Activated T-cell treated with anti-CD3 and anti-CD28 coated beads, Interleukin-2, amount 50 U/mL, for 4 hours (primary cell): Measurements from ENCODE around the gene PI4K2A. TPM values are rescaled to one million over a fixed set of nuclear protein-coding genes. Genes with fewer than 3 reads are reported as not detected.
A peak's percentile ranks its signal among the peaks of the same experiment; 100 is the strongest.
"Not testable (repeated sequence)": the region's sequence is repeated elsewhere in the genome, so short reads cannot be mapped to it uniquely, and the experiment has no call there.

Experiments used
- ATAC-seq, 2 donors: fragments of 200-7000 bp; cut with Tn5 transposase; one replicate each; pipeline ENCODE4 v1.10.0; 2021
- DNase-seq: peaks from one replicate; pipeline ENCODE4 v3.0.0-alpha.2; 2020
- H3K27me3 Mint-ChIP-seq: one replicate; pipeline ENCODE4 v1.8.0; 2021; ENCODE audit warnings: low read depth, mixed read lengths
- H3K36me3 Mint-ChIP-seq: one replicate; pipeline ENCODE4 v1.8.0; 2022; ENCODE audit warnings: mixed read lengths; ENCODE audit not compliant: insufficient read depth
- H3K4me1 Mint-ChIP-seq: one replicate; pipeline ENCODE4 v1.8.0; 2021; ENCODE audit warnings: low read depth, mixed read lengths
- H3K4me3 Mint-ChIP-seq: one replicate; pipeline ENCODE4 v1.8.0; 2021; ENCODE audit warnings: mild to moderate bottlenecking, moderate library complexity, mixed read lengths
- H3K9me3 Mint-ChIP-seq: one replicate; pipeline ENCODE4 v1.8.0; 2021; ENCODE audit warnings: mixed read lengths
- total RNA-seq, 3 donors: library from RNA; stranded (reverse); gene quantifications; one replicate each; pipeline ENCODE4 v1.2.1, GENCODE V29; 2021

PI4K2A gene
- total RNA-seq, 3 donors from 2014 or later, result 12.9 to 16.9 (median 15.7) TPM

DNA sequence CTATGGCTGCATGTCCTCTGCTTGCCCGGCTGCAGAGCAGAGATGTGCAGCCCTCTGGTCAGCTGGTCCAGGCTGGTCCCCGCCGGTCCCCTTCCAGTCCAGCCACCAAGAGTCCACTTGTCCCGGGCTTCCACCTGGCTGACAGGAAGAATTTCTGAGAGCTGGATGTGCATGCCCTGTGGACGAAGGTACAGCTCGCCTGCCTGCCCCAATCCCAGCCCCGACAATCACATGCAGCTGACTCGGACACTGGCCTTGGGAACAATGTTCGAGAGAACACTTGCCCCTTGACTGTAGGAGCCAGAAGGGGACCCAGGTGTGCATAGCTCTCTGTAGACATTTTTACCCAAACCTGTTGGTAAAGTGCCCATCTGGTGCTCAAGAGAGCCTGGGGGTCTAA is 34.8 kb downstream of the PI4K2A start:
- ATAC-seq (no peak), DNase-seq (no peak)
- Mint-ChIP-seq H3K4me3 (no peak overlapping the region), H3K36me3 (peaks cover 20% of the 10 kb centered on the region), H3K27me3 (no peaks in the 10 kb centered on the region), H3K4me1 (no peaks in the 10 kb centered on the region), H3K9me3 (no peaks in the 10 kb centered on the region)

DNA sequence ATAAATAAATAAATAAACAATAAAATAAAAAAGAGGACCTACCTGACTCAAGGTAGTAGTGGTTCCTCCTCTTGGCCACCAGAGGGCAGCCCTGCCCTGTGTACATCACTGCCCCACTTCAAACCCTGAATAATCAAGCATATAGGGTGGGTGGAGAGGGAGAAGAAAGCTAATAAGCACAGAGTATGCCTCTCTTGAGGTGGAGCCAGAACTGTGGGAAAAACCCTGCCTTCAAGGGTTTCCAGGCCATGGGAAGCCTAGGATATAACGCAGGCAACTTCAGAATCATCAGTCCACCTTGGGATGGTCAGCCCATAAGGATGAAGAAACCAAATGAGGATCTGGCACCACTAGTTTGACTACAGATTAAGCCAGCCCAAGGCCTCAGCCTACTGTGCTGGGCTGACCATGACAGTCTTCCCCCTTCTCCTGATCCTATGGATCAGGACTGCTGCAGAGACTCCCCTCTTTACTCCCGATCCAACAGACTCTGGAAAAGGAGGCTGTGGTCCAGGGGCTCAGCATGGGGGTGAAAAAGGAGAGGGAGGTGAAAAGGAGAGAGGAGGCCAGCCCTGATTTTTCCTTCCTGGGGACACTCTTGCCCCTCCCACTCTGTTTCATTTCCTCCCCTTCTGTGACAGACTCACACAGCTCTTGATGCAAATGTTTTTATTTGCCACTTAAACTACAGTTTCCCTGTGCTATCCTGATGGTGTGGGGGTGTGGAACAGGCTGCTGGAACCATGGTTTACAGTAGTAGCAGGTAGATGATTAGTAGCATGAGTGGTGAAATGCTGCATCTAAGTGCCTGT is 36.5 kb downstream of the PI4K2A start:
- Mint-ChIP-seq H3K9me3 (no peaks in the 10 kb centered on the region), H3K4me3 (no peak overlapping the region), H3K27me3 (no peaks in the 10 kb centered on the region), H3K36me3 (peaks cover 15% of the 10 kb centered on the region), H3K4me1 (no peaks in the 10 kb centered on the region)
- DNase-seq (peak; percentile 42), ATAC-seq (peak; percentile 80 to 85)

DNA sequence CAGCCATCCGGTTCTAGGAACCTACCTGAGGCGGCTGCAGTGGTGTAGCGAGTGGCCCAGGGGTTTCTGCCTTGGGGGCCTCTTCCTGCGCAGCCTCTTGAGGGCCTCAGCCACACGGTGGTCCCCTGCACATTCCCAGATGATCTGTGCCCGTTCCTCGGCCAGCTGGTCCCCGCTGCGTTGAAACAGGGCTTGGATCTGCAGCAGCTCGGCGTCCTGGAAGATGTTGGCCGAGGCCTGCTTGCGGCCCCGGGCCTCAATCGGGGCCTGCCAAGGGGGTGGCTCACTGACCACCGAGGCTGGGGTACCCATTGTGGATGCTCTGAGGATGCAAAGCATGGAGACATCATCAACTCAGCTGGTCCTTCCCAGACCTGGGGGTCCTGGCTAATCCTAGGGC is 39.1 kb downstream of the PI4K2A start:
- no peak for ATAC-seq
- H3K4me1 Mint-ChIP-seq, result no peaks in the 10 kb centered on the region
- no peak overlapping the region for H3K4me3 Mint-ChIP-seq
- peaks cover 4% of the 10 kb centered on the region for H3K36me3 Mint-ChIP-seq
- no peak for DNase-seq
- no peaks in the 10 kb centered on the region for H3K27me3 Mint-ChIP-seq
- no peaks in the 10 kb centered on the region for H3K9me3 Mint-ChIP-seq

DNA sequence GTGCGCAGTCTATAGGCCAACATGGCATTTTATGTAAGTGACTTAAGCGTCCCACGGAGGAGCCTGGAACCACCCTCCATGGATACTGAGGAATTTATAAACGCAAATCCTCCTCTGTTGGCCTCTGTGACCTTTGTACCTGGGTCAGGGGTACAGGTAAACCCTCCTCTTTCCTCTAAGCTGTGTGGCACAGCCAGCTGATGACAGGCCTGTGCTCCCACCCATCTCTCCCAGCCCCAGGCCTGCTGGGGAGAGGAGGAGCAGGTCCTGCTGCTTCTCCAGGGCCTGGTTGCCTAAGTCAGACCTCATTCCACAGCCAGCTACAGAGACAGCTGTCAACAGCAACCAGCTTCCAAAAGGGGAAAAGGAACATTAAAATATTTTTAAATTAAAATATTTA is 41.6 kb downstream of the PI4K2A start:
- H3K27me3 Mint-ChIP-seq, result no peaks in the 10 kb centered on the region
- H3K4me1 Mint-ChIP-seq, result peaks cover 2% of the 10 kb centered on the region
- H3K9me3 Mint-ChIP-seq, result no peaks in the 10 kb centered on the region
- no peaks in the 10 kb centered on the region for H3K36me3 Mint-ChIP-seq
- ATAC-seq (no peak), DNase-seq (no peak)
- H3K4me3 Mint-ChIP-seq, result no peak overlapping the region

DNA sequence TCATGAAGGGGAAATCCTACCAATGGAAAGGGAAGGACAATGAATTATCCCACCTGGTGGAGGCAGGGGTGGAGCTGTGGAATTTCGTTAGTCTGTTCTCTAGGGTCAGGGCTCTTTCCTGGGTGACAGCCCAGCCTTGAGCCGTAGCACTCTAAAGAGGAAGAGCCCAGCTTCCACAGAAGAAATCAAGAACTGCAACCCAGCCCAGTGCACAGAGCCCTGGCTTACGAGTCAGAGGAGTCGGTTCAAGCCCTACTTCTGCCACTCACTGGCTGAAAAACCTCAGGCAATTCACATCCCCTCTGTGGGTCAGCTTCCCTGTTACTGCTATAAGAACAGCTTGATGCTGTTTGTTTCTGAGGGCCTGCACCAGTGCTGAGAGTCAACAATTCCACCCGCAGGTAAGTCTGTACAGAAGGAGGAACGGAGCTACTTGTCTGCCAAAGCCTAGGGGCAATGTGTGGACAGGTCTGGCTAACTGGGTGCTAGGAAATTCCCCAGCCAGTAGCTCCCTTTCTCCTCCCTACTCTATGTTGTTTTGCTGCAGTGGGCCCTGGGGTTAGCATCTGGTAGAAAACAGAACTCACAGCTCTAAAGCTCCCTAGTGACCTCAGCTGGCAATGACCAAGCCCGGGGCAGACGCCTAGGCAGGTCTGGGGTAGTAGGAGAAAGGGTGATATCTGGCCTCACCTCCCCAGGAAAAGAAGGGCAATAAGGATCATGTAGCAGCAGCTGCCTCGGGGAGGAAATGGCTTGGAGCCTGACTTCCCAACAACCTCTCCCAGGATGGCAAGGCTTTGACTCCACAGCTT is 43.3 kb downstream of the PI4K2A start:
- H3K27me3 Mint-ChIP-seq, result no peaks in the 10 kb centered on the region
- peaks cover 9% of the 10 kb centered on the region for H3K4me1 Mint-ChIP-seq
- no peak overlapping the region for H3K4me3 Mint-ChIP-seq
- ATAC-seq (no peak), DNase-seq (no peak)
- H3K36me3 Mint-ChIP-seq, result no peaks in the 10 kb centered on the region
- H3K9me3 Mint-ChIP-seq, result no peaks in the 10 kb centered on the region

DNA sequence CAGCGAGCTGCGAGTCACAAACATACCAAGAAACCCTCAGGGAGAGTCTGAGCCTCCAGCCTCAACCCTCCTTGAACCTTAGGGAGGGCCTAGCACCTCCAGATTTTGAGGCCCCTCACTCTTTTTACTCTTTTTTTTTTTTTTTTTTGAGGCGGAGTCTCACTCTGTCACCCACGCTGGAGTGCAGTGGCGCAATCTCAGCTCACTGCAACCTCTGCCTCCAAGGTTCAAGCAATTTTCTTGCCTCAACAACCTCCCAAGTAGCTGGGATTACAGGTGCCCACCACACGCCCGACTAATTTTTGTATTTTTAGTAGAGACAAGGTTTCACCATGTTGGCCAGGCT is 43.9 kb downstream of the PI4K2A start:
- not testable (repeated sequence) for H3K27me3 Mint-ChIP-seq, ATAC-seq, H3K4me3 Mint-ChIP-seq, H3K36me3 Mint-ChIP-seq, H3K4me1 Mint-ChIP-seq, DNase-seq, H3K9me3 Mint-ChIP-seq

DNA sequence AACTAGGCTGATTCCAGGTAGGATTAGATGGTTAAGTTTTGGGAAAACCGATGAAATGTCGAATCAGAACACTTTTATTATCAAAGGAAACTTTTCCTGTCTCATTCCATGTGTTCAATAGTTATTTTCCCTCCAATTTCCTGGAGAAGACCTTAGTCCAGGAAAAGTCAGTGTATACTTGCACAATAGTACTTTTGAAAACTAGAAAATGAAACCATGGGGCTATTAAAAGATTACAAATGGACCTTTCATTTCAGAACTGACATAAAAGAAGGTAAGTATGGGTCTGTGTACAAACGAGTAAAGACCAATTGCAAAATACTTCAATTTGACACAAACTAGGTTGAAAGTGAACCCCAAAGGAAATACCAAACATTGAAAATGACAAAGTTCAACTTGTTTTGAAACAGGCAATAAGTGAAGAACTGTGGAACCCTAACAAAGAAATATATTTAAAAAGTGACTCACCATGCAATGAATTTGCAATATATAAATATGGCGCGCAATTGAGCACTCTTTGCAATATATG is 44.5 kb downstream of the PI4K2A start:
- Mint-ChIP-seq H3K36me3 (no peaks in the 10 kb centered on the region), H3K4me1 (peaks cover 9% of the 10 kb centered on the region), H3K9me3 (no peaks in the 10 kb centered on the region), H3K27me3 (no peaks in the 10 kb centered on the region), H3K4me3 (no peak overlapping the region)
- no peak for ATAC-seq
- no peak for DNase-seq

DNA sequence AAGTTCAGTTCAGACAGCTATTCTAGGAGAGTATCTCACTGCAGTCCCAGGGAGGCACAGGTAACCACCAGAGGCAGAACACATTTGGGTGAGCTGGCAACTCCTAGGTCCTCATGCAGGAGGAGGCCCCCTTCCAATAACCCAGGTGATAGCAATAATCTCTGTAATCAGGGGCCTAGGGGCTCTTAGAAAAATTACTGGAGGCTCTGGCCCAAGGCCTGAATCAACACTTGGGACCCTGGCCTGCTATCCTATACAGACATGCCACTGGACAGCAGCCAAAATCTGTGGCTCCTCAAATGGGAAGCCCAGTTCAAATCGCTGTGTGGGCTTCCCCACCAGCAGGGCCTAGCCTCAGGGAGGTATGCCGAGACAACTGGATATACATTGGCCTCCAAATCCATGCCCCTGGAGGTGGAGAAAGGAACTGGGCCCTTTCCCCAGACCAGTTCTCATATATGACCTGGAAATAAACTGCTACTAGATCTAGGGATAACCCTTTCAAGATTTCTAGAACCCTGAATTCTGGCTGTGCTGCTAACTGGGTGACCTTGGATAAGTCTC is 45.0 kb downstream of the PI4K2A start:
- DNase-seq (no peak), ATAC-seq (no peak)
- H3K9me3 Mint-ChIP-seq, result no peaks in the 10 kb centered on the region
- no peak overlapping the region for H3K4me3 Mint-ChIP-seq
- H3K4me1 Mint-ChIP-seq, result peaks cover 9% of the 10 kb centered on the region
- H3K27me3 Mint-ChIP-seq, result no peaks in the 10 kb centered on the region
- H3K36me3 Mint-ChIP-seq, result no peaks in the 10 kb centered on the region

DNA sequence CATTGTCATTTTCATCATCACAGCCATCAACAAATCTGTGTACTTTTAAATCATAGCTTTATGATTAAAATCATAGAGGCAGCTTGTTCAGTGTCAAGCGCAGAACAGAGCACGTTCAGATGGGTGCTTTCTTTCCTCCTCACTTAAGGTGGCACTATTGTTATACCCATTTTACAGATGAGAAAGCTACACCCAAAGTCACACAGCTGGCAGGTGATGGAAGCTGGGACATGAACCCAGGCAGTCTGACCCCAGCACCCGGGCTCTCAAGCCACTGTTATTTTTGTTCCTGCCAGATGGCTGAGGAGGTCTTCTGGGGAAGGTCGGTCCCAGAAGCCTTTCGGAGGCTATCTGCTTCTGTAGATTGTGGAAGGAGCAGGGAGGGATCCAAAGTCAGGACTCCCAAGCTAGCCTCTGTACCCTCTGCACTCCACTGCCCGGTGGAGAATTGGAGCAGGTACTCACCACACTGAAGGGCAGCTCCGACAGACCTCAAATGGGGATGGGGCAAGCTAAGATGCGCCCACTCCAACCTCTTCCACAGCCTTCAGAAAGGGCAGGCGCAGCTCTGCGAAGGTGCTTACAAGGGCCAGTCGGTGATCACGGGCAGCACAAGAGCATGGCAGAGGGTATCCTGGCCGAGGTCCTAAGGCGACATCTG is 46.0 kb downstream of the PI4K2A start:
- no peaks in the 10 kb centered on the region for H3K27me3 Mint-ChIP-seq
- H3K9me3 Mint-ChIP-seq, result no peaks in the 10 kb centered on the region
- H3K36me3 Mint-ChIP-seq, result no peaks in the 10 kb centered on the region
- ATAC-seq (peak in 1 of 2 donors; percentile 13), DNase-seq (no peak)
- H3K4me3 Mint-ChIP-seq, result peak overlapping the region; percentile 80
- peaks cover 9% of the 10 kb centered on the region for H3K4me1 Mint-ChIP-seq

DNA sequence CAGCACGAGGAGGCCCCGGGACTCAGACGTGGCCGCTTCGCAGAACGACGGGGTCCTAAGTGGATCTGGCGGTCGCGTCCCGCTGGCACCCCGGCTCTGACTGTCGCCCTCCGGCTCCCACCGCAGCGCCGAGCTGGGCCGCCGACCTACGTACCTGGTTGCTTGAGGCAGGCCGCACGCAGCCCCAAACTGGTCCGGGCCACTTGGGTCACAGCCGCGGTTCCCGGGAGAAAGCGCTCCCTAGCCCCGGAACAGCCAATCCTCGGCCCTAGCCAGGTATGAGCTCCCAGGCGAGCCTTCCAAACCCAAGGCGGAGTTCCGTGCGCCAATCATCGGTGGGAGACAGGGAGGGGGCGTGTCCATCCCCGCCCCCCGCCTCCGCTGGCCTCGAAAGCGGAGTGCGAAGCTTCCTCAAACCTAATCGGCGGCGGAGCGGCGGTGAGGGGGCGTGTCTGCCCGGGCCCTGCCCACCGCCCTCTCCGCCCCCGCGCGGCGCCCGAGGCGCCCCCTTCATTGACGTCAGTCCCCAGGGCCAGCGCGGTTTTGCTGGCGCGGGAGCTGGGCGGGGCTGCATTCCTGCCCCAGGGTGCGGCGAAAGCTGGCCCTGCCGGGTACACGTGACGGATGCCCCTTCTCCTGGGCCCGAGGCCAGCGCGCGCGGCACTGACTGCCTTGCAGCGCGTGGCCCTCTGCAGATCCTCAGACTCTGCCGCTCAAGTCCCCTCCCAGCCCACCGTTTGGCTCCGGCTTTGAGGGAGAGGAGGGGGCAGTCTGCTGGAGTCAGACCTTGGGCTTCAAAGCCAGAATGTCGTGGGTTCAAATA is 46.7 kb downstream of the PI4K2A start, which contains the start of gene AVPI1:
TSS of gene AVPI1 (minus strand) at position 280 of the 823 bp plus-strand sequence. CDS start 7,336 bp downstream, outside the sequence.
- H3K9me3 Mint-ChIP-seq, result no peaks in the 10 kb centered on the region
- no peaks in the 10 kb centered on the region for H3K27me3 Mint-ChIP-seq
- ATAC-seq (peak; percentile 92 to 95), DNase-seq (peak; percentile 97)
- H3K4me3 Mint-ChIP-seq, result peak within 1 kb of the TSS; percentile 80
- no peaks in the 10 kb centered on the region for H3K36me3 Mint-ChIP-seq
- peaks cover 9% of the 10 kb centered on the region for H3K4me1 Mint-ChIP-seq

DNA sequence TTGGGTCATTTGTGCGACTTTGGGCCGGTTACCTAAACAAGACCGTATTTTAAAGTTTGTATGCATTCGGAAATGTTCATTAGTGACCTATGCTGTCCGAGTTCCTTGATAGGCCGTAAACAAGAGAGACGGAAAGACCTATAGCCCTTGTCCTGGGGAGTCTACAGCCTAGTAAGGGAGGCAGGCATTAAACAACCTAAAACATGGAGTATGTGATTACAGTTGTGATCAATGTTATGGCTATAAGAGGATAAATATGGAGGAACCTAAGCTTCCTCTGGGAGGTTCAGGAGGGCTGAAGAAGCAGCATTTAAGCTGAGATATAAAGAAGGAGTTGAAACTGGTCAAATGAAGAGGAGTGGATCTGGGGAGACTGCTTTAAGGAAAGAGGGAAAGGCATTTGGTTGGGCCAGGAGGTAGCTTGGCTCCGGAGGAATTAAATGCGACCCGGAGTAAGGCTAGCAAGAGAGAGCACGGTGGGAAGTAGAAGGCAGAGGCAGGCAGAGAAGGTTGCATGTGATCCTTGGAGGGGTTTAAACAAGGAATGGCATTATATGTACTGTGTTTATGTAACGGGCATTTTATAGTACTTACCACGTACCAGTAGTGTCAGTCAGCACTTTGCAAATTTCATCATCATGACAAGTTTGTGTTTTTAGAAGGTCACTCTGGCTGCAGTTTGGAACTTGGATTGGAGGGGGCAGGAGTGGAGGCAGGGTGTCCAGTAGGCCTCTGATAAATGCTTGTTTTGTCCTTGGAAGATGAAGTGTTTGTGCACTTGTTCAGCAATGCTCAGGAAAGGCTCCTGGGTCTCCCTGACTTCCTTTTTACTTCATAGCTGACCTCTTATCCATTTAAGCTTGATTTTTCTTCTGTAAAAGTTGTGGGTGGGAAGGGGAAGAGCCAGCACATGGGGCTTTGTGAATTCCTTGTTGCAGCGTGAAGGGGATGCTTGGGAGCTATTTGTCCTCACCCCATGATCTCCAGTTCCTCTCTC is 47.6 kb downstream of the PI4K2A start:
- no peaks in the 10 kb centered on the region for H3K36me3 Mint-ChIP-seq
- peak overlapping the region; percentile 80 for H3K4me3 Mint-ChIP-seq
- no peak for ATAC-seq
- no peak for DNase-seq
- H3K4me1 Mint-ChIP-seq, result peaks cover 9% of the 10 kb centered on the region
- H3K9me3 Mint-ChIP-seq, result no peaks in the 10 kb centered on the region
- H3K27me3 Mint-ChIP-seq, result no peaks in the 10 kb centered on the region

DNA sequence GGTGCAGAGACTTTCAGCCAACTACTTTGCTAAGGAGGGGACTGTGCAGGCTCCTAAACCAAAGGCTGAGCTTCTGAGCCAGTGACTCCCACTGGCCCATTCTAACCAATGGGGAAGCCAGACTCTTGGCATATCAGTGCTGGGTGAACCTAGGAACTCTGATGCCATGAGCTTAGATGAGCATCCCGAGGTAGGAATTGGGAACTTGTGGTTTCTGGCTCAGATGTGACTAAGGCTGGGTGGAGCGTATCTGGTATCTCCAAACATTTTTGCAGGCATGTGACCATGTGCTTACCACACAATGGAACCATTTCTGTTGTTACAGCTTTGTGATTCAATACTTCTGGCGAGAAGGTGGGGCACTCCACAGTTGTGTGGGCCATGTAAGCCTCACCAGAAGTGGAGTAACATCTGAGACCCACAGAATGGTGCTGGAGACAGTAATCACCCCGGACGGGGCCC is 49.1 kb downstream of the PI4K2A start:
- no peaks in the 10 kb centered on the region for H3K36me3 Mint-ChIP-seq
- ATAC-seq, result no peak

More for the DNA sequence above, 49.1 kb downstream of the PI4K2A start:
- no peak for DNase-seq
- Mint-ChIP-seq H3K4me1 (peaks cover 9% of the 10 kb centered on the region), H3K27me3 (no peaks in the 10 kb centered on the region), H3K9me3 (no peaks in the 10 kb centered on the region), H3K4me3 (no peak overlapping the region)
